Esophagus mucosa (tissue), 1 donor: ENCODE data around the gene PTPRT. TPM values are rescaled to one million over a fixed set of nuclear protein-coding genes. Genes with fewer than 3 reads are reported as not detected.
"Not testable (repeated sequence)": the region's sequence is repeated elsewhere in the genome, so short reads cannot be mapped to it uniquely, and the experiment has no call there.

ENCODE experiments used
- ATAC-seq: fragments of 200-7000 bp; cut with Tn5 transposase; one replicate; pipeline ENCODE4 v1.9.1; 2020
- total RNA-seq: library from RNA; stranded (reverse); gene quantifications from one replicate; pipeline ENCODE4 v1.2.4, GENCODE V29; 2023
- donor health status: DM: yes; HTN: yes; CAD: no.

PTPRT gene
- total RNA-seq, 1 donor from 2014 or later: 0.08 TPM

DNA sequence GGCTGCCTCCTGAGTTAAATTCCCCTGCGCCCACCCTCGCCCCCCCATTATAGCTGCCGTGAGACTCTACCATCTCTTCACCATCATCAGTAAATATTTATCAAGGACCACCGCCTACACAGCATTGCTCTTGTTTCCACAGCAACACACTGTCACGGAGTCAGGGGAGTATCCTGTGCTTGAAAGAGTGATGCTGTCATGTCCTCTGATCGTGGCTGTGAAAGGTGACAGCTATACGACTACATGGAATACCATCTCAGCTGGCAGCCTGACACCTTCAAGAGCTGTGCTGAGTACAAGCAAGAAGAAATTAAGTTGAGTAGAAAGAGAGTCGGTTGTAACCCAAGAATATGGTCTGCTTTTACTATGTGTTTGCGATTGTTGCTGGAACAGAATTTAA is 3.4 kb downstream of the PTPRT start:
- no peak for ATAC-seq

DNA sequence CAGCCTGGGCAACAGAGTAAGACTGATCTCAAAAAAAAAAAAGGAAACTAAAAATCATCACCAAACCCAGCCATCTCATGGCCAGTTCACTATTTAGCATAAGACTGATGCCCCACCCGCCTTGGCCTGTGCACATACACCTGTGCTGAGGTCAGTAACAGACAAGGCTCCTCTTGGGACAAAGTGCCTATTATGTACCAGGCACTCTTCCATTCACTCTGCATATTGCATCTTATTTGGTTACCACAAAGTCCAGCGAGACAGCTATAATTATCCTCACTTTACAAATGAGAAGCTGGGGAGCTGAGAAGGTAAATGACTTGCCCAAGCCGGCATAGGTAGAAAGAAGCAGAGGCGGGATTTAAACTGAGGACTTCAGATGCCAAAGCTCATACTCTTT is 3.8 kb downstream of the PTPRT start:
- ATAC-seq: no peak

DNA sequence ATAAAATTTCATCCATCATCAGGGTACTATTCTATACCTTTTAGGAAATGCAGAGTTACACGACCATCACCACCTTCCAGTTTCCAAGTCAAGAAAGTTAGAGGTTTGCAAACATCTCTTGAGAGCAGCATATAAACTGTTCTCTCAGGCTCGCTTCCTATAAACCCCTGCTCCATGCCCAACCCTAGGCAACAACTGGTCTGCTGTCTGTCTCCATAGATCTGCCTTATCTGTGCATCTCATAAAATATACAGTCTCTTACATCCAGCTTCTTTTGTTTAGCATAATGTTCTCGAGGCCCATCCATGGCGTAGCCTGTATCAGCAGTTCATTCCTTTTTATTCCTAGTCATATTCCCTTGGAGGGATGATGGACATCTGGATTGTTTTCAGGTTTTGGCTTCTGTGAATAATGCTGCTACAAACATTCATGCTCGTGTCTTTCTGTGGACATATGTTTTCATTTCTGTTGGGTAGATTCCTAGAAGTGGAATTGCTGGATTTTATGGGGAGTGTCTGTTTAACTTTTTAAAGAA is 6.1 kb downstream of the PTPRT start:
- ATAC-seq: no peak

DNA sequence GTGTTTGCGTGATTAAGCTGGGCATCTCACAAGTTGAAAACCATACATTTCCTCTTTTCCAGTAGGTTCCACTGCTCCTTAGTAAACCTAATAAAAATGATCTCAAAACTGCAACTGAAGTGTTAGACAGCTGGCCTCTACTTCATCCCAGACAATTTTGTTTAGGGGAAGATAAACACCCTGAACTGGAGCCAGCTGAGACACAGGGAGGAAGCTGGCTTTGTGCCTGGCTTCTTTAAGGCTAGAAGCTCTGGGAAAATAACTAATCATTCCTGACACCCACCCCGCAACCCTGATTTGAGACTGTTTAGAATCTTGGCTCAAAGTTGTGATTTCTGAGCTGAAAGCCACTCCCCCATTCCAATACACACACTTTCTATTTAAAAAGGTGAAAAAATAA is 11.6 kb downstream of the PTPRT start:
- ATAC-seq: no peak

DNA sequence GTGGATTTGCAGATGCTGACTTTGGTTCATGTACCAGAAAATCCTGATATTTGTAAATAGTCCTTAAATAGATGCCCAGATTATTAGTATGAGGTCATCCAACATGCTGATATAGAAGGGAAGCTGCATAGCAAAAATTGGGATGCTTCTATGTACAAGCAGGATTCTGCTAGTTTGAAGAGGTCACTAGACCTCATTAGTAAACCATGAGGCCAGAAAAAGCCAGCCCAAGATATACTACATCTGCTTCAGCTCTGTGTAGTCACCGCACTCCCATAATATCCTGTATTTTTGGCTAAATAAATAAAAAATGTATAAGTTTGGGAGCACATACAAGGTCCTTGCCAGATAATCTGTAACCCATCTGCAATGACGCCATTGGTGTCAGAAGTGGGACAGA is 13.0 kb downstream of the PTPRT start:
- no peak for ATAC-seq

DNA sequence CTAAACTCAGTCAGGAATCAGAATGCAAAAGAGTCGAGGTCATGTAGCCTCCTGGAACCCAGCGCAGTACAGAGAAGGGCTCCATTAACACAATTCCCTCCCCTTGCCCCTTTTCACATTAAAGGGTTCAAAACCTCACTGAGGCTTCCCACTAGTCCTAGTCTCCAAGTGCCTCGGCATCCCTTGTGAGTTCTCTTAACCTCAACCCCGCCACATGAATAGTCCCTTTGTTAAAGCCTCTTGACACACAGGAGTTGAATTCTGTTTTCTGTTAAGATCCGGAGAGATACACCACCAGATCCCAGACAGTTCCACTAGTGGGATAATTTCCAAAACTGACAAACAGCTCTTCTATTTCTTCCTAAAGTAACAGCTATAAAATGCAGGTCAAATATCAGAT is 17.8 kb downstream of the PTPRT start:
- ATAC-seq: no peak

DNA sequence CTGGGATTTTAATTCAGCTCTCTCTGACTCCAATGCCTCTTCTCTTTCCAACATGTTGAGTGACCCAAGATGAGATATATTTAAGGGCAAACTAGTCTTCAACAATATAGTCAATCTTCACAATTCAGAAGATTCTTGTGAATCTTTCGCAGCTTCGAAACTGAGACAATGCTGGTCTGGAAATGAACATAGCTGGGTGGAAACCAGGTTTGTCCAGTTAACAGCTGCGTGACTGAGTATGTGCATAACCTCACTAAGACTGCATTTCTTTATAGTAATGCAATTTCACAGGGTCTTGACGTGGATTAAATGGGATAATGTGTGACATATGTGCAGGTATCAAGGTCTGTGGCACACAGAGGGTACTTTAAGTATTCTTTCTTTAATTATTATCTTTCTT is 18.9 kb downstream of the PTPRT start:
- no peak for ATAC-seq

DNA sequence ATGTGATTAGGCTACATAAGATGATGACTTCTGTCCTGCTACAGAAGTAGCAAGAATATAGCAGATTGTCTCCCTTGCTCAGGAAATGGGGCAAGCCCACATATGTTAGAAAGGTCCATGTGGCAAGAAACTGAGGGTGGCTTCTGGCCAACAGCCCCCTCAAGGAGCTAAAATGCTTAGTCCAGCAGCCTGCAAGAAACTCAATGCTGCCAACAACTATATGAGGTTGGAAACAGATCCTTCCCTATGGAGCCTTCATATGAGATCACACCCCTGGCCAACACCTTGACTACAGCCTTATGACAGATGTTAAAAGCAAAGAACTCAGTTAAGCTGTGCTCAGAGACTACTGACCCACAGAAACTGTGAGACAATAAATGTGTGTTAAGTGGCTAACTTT is 22.1 kb downstream of the PTPRT start:
- ATAC-seq: no peak

DNA sequence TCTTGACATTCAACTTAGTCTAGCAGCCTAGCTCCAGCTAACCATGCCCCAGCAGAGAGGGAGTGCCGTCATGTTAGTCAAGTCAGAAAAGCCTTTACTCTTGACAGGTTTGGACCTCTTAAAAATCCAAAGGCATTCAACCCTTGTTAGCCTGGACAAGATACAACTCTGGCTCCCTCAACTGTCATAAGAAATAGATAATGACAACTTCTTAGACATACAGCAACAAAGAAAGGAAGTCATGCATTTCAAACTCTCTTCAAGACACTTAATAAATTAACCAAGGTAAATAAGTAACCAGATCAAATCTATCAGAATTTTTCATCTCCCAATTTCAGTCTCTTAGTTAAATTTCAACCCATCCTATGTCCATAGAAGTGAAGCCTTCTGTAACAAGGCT is 22.7 kb downstream of the PTPRT start:
- no peak for ATAC-seq

DNA sequence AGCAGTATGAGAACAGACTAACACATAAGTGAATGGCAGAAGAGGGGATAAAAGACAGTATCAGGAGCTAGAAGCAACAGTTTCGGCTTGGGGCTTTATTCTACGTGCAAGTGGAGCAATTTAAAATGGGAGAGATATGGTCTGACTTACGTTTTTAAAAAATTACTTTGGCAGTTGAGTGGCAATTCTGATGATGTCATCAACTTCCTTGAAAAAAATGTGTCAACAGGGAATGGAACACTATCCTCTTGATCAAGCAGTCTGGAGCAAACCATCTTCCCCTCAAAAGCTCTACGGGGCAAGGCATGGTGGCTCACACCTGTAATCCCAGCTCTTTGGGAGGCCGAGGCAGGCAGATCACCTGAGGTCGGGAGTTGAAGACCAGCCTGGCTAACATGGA is 24.1 kb downstream of the PTPRT start:
- ATAC-seq: no peak

DNA sequence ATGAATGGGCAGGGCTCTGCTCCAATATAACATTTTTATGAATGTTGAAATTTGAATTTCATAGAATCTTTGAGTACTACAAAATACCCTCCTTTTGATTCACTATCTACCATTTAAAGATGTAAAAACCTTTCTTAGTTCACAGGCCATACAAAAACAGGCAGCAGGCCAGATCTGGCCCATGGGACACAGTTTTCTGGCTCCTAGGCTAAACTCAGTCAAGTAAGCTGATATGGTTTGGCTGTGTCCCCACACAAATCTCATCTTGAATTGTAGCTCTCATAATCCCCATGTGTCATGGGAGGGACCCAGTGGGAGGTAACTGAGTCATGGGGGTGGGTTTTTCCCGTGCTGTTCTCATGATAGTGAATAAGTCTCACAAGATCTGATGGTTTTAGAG is 25.0 kb downstream of the PTPRT start:
- not testable (repeated sequence) for ATAC-seq

DNA sequence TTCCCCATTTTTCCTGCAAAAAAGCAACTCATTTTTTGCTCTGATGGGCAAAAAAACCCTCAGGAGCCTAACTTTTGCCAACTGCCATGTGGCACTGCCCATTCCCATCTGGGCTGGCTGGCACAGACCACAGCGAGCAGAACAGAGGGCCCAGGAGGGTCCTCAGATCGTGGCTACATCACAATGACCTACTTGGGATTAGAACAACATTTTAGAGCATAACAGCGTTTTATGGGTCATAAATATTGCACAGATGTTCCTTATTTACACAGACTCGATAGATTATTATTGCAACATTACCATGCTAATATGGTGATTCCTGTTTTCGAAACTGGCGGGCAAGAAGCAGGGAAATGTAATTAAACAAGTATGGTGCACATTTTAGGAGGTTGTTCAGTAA is 28.0 kb downstream of the PTPRT start:
- ATAC-seq: no peak

DNA sequence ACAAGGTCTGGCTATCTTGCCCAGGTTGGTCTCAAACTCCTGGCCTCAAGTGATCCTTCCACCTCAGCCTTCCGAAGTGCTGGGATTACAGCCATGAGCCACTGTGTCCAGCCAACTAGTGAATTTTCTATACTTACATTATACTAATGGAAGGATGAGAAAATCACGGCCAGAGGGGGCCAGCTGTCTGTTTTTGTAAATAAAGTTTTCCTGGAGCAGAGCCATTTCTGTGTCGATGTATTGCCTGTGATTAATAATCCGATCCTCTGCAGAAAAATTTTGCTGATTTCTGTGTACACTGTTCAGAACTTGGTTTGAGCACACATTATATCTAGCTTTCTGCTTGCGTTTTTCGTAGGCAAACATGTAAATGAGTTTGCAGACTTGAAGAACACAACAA is 28.8 kb downstream of the PTPRT start:
- no peak for ATAC-seq

DNA sequence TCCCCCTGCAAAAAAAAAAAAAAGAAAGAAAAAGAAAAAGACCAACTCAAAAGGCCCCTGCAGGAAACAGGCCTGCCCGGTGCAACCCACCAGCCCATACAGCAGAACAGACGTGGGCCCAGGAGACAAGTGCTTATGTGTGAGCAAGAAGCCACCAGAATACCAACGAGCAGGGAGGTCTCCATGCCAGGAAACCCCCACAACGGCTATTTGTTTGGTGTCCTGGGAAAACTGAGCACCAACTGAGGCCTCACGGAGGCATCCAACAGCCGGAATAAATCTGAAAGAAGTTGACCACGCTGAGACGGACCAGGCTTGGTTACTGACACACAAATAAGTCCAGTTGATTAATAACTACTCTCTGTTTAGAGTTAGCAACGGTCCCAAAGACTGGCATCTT is 29.7 kb downstream of the PTPRT start:
- ATAC-seq: no peak

DNA sequence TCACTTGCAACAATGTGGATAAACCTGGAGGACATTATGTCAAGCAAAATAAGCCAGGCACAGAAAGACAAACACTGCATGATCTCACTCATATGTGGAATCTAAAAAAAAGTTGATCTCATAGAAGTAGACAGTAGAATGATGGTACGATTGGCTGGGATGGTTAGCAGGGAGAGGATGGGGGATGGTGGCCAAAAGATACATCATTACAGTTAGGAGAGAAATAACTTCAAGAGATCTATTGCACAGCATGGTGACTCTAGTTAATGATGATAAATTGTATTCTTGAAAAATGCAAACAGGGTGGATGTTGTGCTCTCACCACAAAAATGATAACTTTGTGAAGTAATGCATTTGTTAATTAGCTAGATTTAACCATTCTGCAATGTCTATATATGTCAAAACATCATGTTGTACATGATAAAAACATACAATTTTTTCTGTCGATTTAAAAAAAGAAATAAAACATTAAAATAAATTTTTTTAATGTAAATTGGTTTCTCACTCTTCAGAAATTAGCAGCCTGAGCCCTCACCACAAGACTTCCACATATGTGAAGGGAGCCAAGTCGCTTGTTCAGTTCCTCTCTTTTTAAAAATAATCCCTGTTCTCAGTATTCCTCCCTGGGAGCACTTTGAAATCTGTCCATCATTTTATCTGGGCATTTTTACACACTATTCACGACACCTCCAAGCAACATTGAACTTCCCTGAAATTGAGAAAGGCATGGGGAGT is 34.2 kb downstream of the PTPRT start:
- no peak for ATAC-seq

DNA sequence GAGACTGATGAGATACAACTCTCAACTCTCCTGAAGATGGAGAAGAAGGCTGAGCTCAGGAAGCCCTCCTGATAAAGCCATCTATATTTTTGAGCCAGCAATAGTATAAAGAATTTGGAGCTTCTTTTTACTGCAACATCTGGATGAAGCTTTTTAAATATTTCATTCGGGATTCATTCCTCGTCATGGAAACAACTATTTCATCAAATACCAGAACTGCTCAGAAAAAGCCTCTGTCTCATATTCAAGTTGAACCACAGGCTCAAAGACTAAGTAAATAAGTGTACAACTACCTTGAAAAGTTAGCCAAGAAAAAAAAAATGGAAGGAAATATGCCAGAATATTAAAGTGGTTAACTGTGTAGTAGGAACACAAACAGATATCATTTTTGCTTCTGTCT is 37.8 kb downstream of the PTPRT start:
- ATAC-seq: no peak

DNA sequence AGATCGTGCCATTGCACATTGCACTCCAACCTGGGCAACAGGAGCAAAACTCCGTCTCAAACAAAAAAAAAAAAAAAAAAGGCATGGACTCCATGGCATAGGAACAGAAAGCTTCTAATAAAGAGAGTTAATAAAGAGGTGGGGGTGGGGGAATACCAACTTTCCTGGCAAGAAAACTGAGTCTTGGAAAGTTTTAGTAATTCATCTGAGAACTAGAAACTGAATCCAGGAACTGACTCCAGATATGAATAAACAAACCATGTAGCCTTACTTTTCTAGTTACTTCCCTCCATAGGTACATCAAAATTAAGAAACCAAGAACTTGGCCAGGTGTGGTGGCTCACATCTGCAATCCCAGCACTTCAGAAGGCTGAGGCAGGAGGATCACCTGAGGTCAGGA is 38.5 kb downstream of the PTPRT start:
- no peak for ATAC-seq

DNA sequence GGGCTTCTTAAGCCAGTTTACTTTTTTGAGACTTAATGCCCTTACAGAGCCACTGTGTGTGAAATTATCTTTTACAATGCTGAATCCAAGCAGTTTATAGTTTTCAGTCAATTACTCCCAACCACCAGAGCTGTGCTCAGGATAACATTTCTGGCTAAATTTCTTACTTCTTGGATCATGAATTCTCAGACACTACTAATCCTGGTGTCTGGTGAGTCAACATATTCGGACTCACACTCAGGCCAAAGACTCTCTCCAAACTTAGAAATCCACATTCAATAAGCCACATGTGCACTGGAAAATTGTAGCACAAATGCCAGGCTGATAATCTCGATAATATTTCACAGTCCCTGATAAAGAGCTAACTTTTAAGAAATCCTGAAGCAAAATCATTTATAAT is 49.0 kb downstream of the PTPRT start:
- no peak for ATAC-seq

DNA sequence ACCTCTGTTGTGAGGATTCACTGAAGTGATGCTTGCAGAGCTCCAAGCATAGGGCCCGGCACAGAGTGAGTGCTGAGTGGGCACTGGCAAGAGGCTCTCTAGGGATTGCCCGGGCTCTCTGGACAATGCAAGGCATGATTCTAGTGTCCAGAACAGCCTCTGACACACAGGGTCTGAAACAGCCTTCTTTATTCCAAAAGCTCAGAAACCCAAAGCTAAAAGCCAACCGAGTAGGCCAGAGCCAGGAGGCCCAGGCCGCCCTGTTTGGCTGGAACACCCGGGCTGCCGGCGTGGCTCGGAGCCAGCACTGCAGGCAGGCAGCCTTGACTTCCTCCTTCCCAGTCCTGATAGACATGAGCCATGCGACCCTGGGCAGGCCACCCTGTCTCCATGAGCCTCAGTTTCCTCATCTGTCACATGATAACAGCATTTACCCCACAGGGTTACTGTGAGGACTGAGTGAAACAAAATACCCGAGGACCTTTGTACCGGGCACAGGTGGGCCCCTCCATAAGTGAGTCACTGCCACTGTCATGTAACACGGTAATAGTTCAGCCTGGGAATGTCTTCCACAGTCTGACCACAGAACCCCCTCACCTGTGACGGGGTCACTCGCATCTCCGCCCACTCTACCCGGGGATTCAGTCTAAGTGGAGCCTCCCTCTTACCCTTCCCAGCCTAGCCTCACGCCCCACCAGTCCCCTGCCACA is 51.5 kb downstream of the PTPRT start:
- ATAC-seq: peak; percentile 33

DNA sequence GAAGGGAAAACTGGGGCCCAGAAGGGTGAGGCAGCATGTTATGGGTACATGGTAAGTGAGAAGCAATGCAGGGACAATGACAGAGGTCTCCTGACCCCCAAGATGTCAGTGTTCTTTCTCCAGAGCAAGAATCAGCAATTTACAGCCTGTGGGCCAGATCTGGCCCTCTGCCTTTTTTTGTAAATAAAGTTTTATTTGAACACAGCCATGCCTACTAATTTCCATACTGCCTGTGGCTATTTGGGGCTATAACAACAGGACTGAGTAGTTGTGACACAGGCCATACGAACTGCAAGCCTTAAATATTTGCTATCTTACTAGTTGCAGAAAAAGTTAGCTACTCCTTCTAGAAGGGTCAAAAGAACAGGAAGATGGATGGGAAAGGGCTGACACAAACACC is 52.5 kb downstream of the PTPRT start:
- no peak for ATAC-seq

DNA sequence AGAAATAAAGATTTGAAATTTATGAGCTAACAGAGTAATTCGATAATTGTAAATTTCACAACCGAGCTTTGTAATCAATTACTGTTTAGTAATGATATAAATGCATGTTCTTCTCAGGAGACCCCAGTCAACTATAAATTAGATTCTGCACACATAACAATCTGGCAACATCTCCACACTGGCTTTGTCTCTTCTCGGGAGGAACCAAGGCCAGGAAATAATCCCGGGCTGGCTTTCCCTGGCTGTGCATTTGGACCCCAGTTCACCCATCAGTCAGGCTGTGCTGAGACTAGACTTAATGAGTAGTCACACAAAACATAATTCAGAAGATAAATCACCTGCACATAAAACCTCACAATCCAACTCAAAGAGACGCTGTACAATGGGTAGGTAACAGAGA is 65.5 kb downstream of the PTPRT start:
- no peak for ATAC-seq

DNA sequence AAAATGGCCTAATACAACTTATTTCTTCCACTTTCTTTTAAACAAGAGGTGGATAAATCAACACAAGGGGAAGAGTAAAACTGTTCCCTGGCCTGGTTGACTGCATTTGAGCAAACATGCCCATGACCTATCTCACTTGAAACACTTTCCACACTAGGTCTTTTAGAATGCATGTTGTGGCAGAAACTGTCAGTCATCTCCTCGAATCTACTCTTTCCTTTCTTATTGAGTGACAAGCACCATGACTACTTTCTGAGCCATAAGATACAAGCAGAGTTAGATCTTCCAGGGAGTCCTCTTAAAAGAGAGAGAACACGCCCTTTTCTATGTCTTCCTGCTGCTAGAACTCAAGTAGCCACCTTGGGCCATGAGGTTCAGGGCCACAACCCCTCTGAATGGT is 66.5 kb downstream of the PTPRT start:
- no peak for ATAC-seq

DNA sequence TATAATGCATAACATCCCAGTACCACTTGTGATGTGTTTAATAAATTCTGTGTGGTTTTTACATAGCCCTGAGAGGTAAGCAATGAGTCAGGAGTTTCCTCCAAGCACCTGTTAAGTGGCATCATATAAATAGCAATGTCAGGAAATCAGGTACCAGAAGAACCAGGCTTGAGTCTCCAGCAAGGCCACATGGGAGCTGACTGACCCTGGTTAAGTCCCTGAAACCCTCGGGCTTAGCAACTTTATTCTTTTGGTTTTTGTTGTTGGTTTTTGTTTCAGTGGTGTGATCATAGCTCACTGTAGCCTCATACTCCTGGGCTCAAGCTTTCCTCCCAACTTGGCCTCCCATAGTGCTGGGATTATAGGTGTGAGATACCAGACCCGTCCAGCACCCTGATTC is 70.0 kb downstream of the PTPRT start:
- no peak for ATAC-seq

DNA sequence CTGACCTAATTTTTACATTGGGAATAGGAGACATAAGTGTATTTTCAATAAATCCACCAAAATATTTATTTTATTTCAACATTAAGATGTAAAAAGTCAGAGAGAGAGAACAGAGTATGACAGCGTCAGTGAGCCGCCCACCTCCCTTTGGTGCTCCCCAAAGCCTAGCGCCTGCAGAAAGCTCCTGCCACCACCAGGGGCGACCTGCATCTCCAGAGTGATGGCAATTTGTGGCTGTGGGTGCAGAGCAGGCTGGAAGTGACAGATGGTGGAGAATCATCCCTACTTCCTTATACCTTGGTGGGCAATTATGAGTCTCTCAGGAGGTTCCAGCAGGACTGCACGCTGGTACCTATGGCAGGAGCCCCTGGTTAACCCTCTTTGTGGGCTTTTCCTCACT is 87.3 kb downstream of the PTPRT start:
- ATAC-seq: no peak

DNA sequence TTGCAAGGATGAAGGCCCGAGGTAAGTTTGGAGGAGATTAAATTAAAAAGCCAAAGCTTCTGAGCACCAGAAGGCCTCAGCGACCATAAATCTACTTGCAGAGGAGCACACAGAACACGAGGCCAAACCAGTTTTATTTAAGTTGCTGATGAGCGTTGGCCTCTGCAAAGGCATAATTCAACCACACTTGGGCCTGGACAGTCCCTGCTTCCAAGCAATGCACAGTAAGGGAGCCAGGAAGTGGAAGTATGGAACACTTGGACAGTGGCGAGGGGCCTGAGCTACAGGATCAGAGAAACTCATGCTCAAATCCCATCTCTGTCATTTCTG is 92.8 kb downstream of the PTPRT start:
- ATAC-seq: no peak
